DND-41 (cell line): Measurements from ENCODE around the gene GPR146.
"Not testable (repeated sequence)": the region's sequence is repeated elsewhere in the genome, so short reads cannot be mapped to it uniquely, and the experiment has no call there.

ENCODE experiments used
- ATAC-seq: fragments of 200-7000 bp; cut with Tn5 transposase; 3 replicates; pipeline ENCODE4 v1.9.1; 2021; ENCODE audit warnings: low read depth; ENCODE audit not compliant: insufficient read depth
- DNase-seq: peaks from one replicate; pipeline ENCODE4 v3.0.0-alpha.2; 2020
- H2AFZ ChIP-seq: 2 replicates; pipeline ENCODE4 v1.6.0; 2012; ENCODE audit warnings: low read depth, low read length
- H3K27ac ChIP-seq: 2 replicates; pipeline ENCODE4 v1.5.1; 2012; ENCODE audit warnings: low read length, inconsistent platforms
- H3K27me3 ChIP-seq: fragments of 200-600 bp; sonication (generic); 2 replicates; pipeline ENCODE4 v1.6.0; 2012; ENCODE audit warnings: low read length, mild to moderate bottlenecking, inconsistent platforms; ENCODE audit not compliant: insufficient read depth, poor library complexity
- H3K36me3 ChIP-seq: 2 replicates; pipeline ENCODE4 v1.5.1; 2012; ENCODE audit warnings: low read length, inconsistent platforms; ENCODE audit not compliant: insufficient read depth
- H3K4me1 ChIP-seq: 2 replicates; pipeline ENCODE4 v1.5.1; 2012; ENCODE audit warnings: mild to moderate bottlenecking, low read length; ENCODE audit not compliant: insufficient read depth
- H3K4me2 ChIP-seq: 2 replicates; pipeline ENCODE4 v1.6.0; 2012; ENCODE audit warnings: mild to moderate bottlenecking, moderate library complexity, low read length, inconsistent platforms; ENCODE audit not compliant: insufficient read depth
- H3K4me3 ChIP-seq, 2 experiments: fragments of 200-600 bp in 1 of 2; shearing (Covaris generic) in 1 of 2; 2 replicates each; pipeline ENCODE4 v1.5.1; 2012 to 2016; ENCODE audit warnings: inconsistent platforms in 2 of 2, low read length in 2 of 2, mild to moderate bottlenecking in 2 of 2, low read depth in 1 of 2, moderate library complexity in 1 of 2
- H3K79me2 ChIP-seq: 2 replicates; pipeline ENCODE4 v1.6.0; 2012; ENCODE audit warnings: low read length, inconsistent platforms; ENCODE audit not compliant: insufficient read depth
- H3K9ac ChIP-seq: 2 replicates; pipeline ENCODE4 v1.6.0; 2012; ENCODE audit warnings: low read depth, mild to moderate bottlenecking, inconsistent platforms, low read length, moderate library complexity
- H3K9me3 ChIP-seq: 2 replicates; pipeline ENCODE4 v1.5.1; 2012; ENCODE audit warnings: low read length, moderate library complexity, mild to moderate bottlenecking, inconsistent platforms; ENCODE audit not compliant: insufficient read depth, severe bottlenecking
- H4K20me1 ChIP-seq: 2 replicates; pipeline ENCODE4 v1.6.0; 2012; ENCODE audit warnings: low read length; ENCODE audit not compliant: insufficient read depth
- EZH2 ChIP-seq: IDR thresholded peaks from 3 replicates; pipeline ENCODE4 v1.6.1; 2012; ENCODE audit warnings: borderline replicate concordance, low read depth, mild to moderate bottlenecking, moderate library complexity, low read length, inconsistent platforms; ENCODE audit not compliant: severe bottlenecking
- TF ChIP-seq, protein P1 (sequence below): IDR thresholded peaks from 2 replicates; pipeline ENCODE4 v1.5.1; 2012; ENCODE audit warnings: borderline replicate concordance, low read length, moderate library complexity, mild to moderate bottlenecking; ENCODE audit not compliant: poor library complexity, severe bottlenecking; ENCODE audit errors: extremely low read depth

The GPR146 gene

DNA sequence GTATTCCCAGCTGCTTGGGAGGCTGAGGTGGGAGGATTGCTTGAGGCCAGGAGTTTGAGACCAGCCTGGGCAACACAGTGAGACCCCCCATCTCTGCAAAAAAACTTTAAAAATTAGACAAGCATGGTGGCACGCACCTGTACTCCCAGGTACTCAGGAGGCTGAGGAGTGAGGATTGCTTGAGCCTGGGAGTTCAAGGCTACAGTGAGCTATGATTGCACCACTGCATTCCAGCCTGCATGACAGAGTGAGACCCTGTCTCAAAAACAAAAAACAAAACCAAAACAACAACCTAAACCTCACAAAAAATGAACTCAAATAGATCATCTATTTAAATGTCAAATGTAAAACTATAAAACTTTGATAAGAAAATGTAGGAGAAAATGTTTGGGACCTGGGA is 4.1 kb upstream of the GPR146 start:
- H3K36me3 ChIP-seq, H3K27me3 ChIP-seq, H3K4me3 ChIP-seq, H3K27ac ChIP-seq, H3K9me3 ChIP-seq, H4K20me1 ChIP-seq, H3K4me2 ChIP-seq, H3K79me2 ChIP-seq, DNase-seq, H3K9ac ChIP-seq, H2AFZ ChIP-seq, ATAC-seq: not testable (repeated sequence)
- H3K4me1 ChIP-seq, result peaks cover 20% of the 10 kb centered on the region

- Histone ChIP-seq H3K9me3 (no peaks in the 10 kb centered on the region), H3K36me3 (peaks cover 2% of the 10 kb centered on the region; the same call in 1 of the 2 replicates), H3K9ac (no peak overlapping the region), H3K79me2 (no peaks in the 10 kb centered on the region), H2AFZ (no peak overlapping the region), H4K20me1 (peaks cover 2% of the 10 kb centered on the region; the same call in 1 of the 2 replicates), H3K27me3 (no peaks in the 10 kb centered on the region), H3K4me3 (no peak overlapping the region), H3K4me1 (peaks cover 26% of the 10 kb centered on the region), H3K4me2 (no peak overlapping the region), H3K27ac (no peak overlapping the region)
- no peak for ATAC-seq
- no peak for DNase-seq
- TF ChIP-seq, protein P1, sequence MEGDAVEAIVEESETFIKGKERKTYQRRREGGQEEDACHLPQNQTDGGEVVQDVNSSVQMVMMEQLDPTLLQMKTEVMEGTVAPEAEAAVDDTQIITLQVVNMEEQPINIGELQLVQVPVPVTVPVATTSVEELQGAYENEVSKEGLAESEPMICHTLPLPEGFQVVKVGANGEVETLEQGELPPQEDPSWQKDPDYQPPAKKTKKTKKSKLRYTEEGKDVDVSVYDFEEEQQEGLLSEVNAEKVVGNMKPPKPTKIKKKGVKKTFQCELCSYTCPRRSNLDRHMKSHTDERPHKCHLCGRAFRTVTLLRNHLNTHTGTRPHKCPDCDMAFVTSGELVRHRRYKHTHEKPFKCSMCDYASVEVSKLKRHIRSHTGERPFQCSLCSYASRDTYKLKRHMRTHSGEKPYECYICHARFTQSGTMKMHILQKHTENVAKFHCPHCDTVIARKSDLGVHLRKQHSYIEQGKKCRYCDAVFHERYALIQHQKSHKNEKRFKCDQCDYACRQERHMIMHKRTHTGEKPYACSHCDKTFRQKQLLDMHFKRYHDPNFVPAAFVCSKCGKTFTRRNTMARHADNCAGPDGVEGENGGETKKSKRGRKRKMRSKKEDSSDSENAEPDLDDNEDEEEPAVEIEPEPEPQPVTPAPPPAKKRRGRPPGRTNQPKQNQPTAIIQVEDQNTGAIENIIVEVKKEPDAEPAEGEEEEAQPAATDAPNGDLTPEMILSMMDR, result no peak
- TF ChIP-seq EZH2, result no peak
Observed at GRCh38 chr7:1040790-1041189, 3.6 kb upstream of the GPR146 start.

DNA sequence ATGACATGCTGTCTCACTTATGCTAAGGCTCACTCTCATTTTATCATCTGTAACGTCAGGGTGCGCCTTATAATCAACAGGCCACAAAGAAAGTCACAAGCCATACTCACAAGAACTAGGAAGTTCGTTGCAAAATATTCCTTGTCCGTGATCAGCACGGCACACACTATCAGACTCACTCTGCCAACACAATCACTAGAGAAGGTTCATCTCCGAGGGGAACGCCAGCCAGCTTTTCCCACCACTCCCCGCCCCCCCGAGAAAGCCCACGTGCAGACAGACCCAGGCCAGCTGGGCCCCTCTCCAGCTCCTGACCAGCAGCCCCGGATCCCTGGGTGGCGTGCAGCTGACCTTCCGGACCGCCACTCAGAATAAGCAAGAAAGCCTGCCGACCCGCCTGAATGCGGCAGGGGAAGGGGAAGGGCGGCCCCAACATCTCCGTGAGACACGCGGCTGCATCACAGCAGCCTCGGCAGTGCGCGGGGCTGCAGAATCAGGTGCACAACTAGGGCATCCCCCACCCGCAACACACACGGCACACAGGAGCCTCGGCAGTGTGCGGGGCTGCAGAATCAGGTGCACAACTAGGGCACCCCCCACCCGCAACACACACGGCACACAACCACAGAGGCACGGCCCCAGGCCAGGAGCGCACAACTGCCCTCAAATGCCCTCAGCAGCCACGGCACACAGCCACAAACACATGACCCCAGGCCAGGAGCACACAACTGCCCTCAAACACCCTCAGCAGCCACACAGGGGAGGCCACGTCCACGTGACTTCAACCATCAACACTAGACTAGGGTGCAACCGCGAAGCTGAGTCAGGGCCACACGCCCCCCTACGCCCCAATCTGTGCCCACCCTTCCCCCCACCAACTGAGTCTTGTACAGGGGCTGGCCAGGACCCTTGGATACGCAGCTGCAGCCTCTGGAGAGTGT is 2.5 kb upstream of the GPR146 start:
- H3K27ac ChIP-seq, result no peak overlapping the region
- no peaks in the 10 kb centered on the region for H3K36me3 ChIP-seq
- H3K9me3 ChIP-seq, result no peaks in the 10 kb centered on the region
- H3K79me2 ChIP-seq, result no peaks in the 10 kb centered on the region
- H4K20me1 ChIP-seq, result peaks cover 9% of the 10 kb centered on the region; the same call in 1 of the 2 replicates
- H3K4me2 ChIP-seq, result no peak overlapping the region
- H3K4me3 ChIP-seq, result no peak overlapping the region
- H3K27me3 ChIP-seq, result no peaks in the 10 kb centered on the region
- H3K9ac ChIP-seq, result no peak overlapping the region
- DNase-seq (no peak), ATAC-seq (no peak)
- TF ChIP-seq, protein P1, result no peak
- no peak for TF ChIP-seq EZH2
- H2AFZ ChIP-seq, result no peak overlapping the region
- H3K4me1 ChIP-seq, result peaks cover 27% of the 10 kb centered on the region

- Histone ChIP-seq H3K4me3 (no peak overlapping the region), H3K9me3 (no peaks in the 10 kb centered on the region), H3K9ac (no peak overlapping the region), H3K4me2 (no peak overlapping the region), H3K79me2 (no peaks in the 10 kb centered on the region), H3K36me3 (no peaks in the 10 kb centered on the region), H3K27me3 (no peaks in the 10 kb centered on the region), H4K20me1 (peaks cover 10% of the 10 kb centered on the region; the same call in 1 of the 2 replicates), H3K27ac (no peak overlapping the region), H2AFZ (no peak overlapping the region), H3K4me1 (peaks cover 27% of the 10 kb centered on the region)
- no peak for ATAC-seq
- no peak for DNase-seq
- TF ChIP-seq EZH2, result no peak
- TF ChIP-seq, protein P1, result no peak
Observed at GRCh38 chr7:1042492-1042833, 1.9 kb upstream of the GPR146 start.
